Esophagus squamous epithelium (tissue), 4 donors: ENCODE data around the gene NCBP1.

ENCODE experiments used
- POLR2A ChIP-seq, 4 donors: fragments of 450-650 bp; IDR thresholded peaks; one replicate each; pipeline ENCODE4 v1.6.1; 2017; ENCODE audit warnings: antibody characterized with exemption in 4 of 4, mild to moderate bottlenecking in 4 of 4, moderate library complexity in 3 of 4
- TF ChIP-seq, protein P1 (sequence below), 6 experiments: fragments of 450-650 bp in 4 of 6; fragments of 200-600 bp in 2 of 6; sonication (generic) in 2 of 6; IDR thresholded peaks; one replicate each; pipeline ENCODE4 v1.5.1; 2016 to 2019; ENCODE audit warnings: antibody characterized with exemption in 6 of 6, mild to moderate bottlenecking in 4 of 6, moderate library complexity in 4 of 6

DNA sequence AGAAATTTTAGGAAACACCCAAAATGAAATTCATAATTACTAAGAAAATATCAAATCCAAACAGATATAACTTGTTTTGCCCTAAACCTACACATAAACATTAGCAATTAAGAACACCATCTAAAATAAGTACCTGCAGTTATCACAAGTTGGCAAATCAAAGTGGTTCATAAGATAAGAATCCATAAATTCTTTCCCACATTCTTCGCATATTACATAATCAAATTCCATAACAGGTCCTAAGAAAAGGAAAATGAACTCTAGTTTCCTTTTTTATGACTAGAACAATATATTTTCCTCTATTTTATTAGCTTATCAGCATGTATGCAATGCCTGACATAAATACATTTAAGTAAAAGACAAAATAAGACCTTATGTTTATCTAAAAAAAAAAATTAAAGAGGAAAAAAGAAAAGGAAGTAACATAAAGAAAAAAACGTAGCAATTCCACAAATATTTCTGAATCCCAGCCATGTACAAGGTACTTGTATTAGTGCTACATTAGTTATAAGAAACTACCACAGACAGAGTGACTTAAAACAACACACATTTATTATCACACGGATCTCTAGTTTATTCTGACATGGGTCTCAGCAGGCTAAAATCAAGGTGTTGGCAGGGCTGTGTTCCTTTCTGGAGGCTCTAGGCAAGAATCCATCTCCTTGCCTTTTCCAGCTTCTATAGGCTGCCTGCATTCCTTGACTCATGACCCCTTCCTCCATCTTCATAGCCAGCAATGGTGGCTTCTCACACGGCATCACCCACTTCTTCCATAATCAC lies 56.0 kb downstream of the NCBP1 start:
- TF ChIP-seq, protein P1, sequence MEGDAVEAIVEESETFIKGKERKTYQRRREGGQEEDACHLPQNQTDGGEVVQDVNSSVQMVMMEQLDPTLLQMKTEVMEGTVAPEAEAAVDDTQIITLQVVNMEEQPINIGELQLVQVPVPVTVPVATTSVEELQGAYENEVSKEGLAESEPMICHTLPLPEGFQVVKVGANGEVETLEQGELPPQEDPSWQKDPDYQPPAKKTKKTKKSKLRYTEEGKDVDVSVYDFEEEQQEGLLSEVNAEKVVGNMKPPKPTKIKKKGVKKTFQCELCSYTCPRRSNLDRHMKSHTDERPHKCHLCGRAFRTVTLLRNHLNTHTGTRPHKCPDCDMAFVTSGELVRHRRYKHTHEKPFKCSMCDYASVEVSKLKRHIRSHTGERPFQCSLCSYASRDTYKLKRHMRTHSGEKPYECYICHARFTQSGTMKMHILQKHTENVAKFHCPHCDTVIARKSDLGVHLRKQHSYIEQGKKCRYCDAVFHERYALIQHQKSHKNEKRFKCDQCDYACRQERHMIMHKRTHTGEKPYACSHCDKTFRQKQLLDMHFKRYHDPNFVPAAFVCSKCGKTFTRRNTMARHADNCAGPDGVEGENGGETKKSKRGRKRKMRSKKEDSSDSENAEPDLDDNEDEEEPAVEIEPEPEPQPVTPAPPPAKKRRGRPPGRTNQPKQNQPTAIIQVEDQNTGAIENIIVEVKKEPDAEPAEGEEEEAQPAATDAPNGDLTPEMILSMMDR (IDR thresholded peaks at IDR 0.05), result no peak
- no peak for TF ChIP-seq POLR2A (IDR thresholded peaks at IDR 0.05)
